ENCODE data around the gene RBPJ. TPM values are rescaled to one million over a fixed set of nuclear protein-coding genes. Genes with fewer than 3 reads are reported as not detected.

Gene RBPJ
- total RNA-seq, 2 donors from 2014 or later = 41.7 to 98.2 TPM

GRCh38 chr4:26433556-26433955 is 112.7 kb downstream of the RBPJ start:
- DNase-seq = no peak
- Histone ChIP-seq H3K4me3 (no peak overlapping the region), H3K9me3 (no peaks in the 10 kb centered on the region), H3K27me3 (no peaks in the 10 kb centered on the region), H3K27ac (no peak overlapping the region), H3K9ac (ENCODE audit: low read depth in 2 of 2, low read length in 2 of 2) (no peak overlapping the region), H3K36me3 (no peaks in the 10 kb centered on the region), H3K4me1 (no peaks in the 10 kb centered on the region)
- no peak for TF ChIP-seq CTCF (IDR thresholded peaks at IDR 0.05)
- intact Hi-C loops (cut with DNase I) = no loop called here

GRCh38 chr4:26434030-26434639 is 113.3 kb downstream of the RBPJ start:
- no peak overlapping the region for H3K4me3 ChIP-seq
- intact Hi-C loops (cut with DNase I) = no loop called here
- H3K36me3 ChIP-seq = no peaks in the 10 kb centered on the region
- H3K27ac ChIP-seq = no peak overlapping the region
- no peak overlapping the region for H3K9ac ChIP-seq (ENCODE audit: low read depth in 2 of 2, low read length in 2 of 2)
- TF ChIP-seq CTCF (IDR thresholded peaks at IDR 0.05) = no peak
- H3K9me3 ChIP-seq = no peaks in the 10 kb centered on the region
- no peaks in the 10 kb centered on the region for H3K4me1 ChIP-seq
- no peak for DNase-seq
- H3K27me3 ChIP-seq = no peaks in the 10 kb centered on the region

- DNase-seq = no peak
- TF ChIP-seq CTCF (IDR thresholded peaks at IDR 0.05) = no peak
These were observed 120.3 kb downstream of the RBPJ start for GRCh38 chr4:26441102-26441501.

GRCh38 chr4:26441771-26442170 is 121.0 kb downstream of the RBPJ start:
- Histone ChIP-seq H3K9ac (ENCODE audit: low read depth in 2 of 2, low read length in 2 of 2) (no peak overlapping the region), H3K27me3 (no peaks in the 10 kb centered on the region), H3K9me3 (no peaks in the 10 kb centered on the region), H3K36me3 (no peaks in the 10 kb centered on the region), H3K27ac (no peak overlapping the region), H3K4me1 (no peaks in the 10 kb centered on the region), H3K4me3 (no peak overlapping the region)
- intact Hi-C loops (cut with DNase I) = no loop called here
- DNase-seq = no peak
- TF ChIP-seq CTCF (IDR thresholded peaks at IDR 0.05) = no peak

More at GRCh38 chr4:26441102-26441501, 120.3 kb downstream of the RBPJ start:
- intact Hi-C loops (cut with DNase I) = no loop called here
- Histone ChIP-seq H3K9ac (ENCODE audit: low read depth in 2 of 2, low read length in 2 of 2) (no peak overlapping the region), H3K36me3 (no peaks in the 10 kb centered on the region), H3K27ac (no peak overlapping the region), H3K4me3 (no peak overlapping the region), H3K4me1 (no peaks in the 10 kb centered on the region), H3K9me3 (no peaks in the 10 kb centered on the region), H3K27me3 (no peaks in the 10 kb centered on the region)

- H3K36me3 ChIP-seq = no peaks in the 10 kb centered on the region
- intact Hi-C loops (cut with DNase I) = no loop called here
- no peaks in the 10 kb centered on the region for H3K4me1 ChIP-seq
- no peak overlapping the region for H3K9ac ChIP-seq (ENCODE audit: low read depth in 2 of 2, low read length in 2 of 2)
- TF ChIP-seq CTCF (IDR thresholded peaks at IDR 0.05) = no peak
- no peak for DNase-seq
- H3K4me3 ChIP-seq = no peak overlapping the region
- H3K9me3 ChIP-seq = no peaks in the 10 kb centered on the region
- H3K27ac ChIP-seq = no peak overlapping the region
- no peaks in the 10 kb centered on the region for H3K27me3 ChIP-seq
These were observed 126.6 kb downstream of the RBPJ start for GRCh38 chr4:26447378-26447777.
